Brain microvascular endothelial cell (primary cell): ENCODE results near the gene SSH2.

Source experiments
- DNase-seq: peaks from one replicate; pipeline ENCODE4 v3.0.0-alpha.2; 2020
- H3K27ac ChIP-seq: fragments of 250-450 bp; sonication (Bioruptor Pico); 2 replicates; pipeline ENCODE4 v1.5.1; 2020; ENCODE audit warnings: mild to moderate bottlenecking, moderate library complexity
- H3K27me3 ChIP-seq: fragments of 250-450 bp; sonication (Bioruptor Pico); replicated peaks from 2 replicates; pipeline ENCODE4 v1.5.1; 2020; ENCODE audit warnings: mild to moderate bottlenecking
- H3K36me3 ChIP-seq: fragments of 250-450 bp; sonication (Bioruptor Pico); replicated peaks from 2 replicates; pipeline ENCODE4 v1.5.1; 2020; ENCODE audit warnings: mild to moderate bottlenecking
- H3K4me3 ChIP-seq: 2 replicates; pipeline ENCODE4 v1.5.1; 2011; ENCODE audit warnings: low read depth, mild to moderate bottlenecking, control low read depth, low read length, moderate library complexity
- CTCF ChIP-seq: IDR thresholded peaks from 2 replicates; pipeline ENCODE4 v1.5.1; 2011; ENCODE audit warnings: low read depth, mild to moderate bottlenecking, moderate library complexity, low read length, control low read depth, inconsistent platforms; ENCODE audit errors: missing control alignments
- in situ Hi-C: cut with HindIII; loops from 2 replicates; pipeline ENCODE4 v1.10.0; 2017; ENCODE audit warnings: low sequenced_read_pairs, low pct_ligation_motif_present

Gene SSH2

GRCh38 chr17:29749045-29749825 lies 180.8 kb downstream of the SSH2 start:
- Histone ChIP-seq H3K27me3 (no peaks in the 10 kb centered on the region), H3K27ac (no peak overlapping the region), H3K36me3 (no peaks in the 10 kb centered on the region), H3K4me3 (no peak overlapping the region)
- DNase-seq, result no peak
- TF ChIP-seq CTCF, result no peak
- in situ Hi-C loops, result no loop called here

- H3K27ac ChIP-seq, result no peak overlapping the region
- no peaks in the 10 kb centered on the region for H3K36me3 ChIP-seq
- H3K4me3 ChIP-seq, result no peak overlapping the region
- in situ Hi-C loops, result no loop called here
- TF ChIP-seq CTCF, result no peak
- no peaks in the 10 kb centered on the region for H3K27me3 ChIP-seq
- no peak for DNase-seq
These were observed 181.6 kb downstream of the SSH2 start for GRCh38 chr17:29748400-29748799.

GRCh38 chr17:29747660-29748059 lies 182.4 kb downstream of the SSH2 start:
- Histone ChIP-seq H3K4me3 (no peak overlapping the region), H3K36me3 (no peaks in the 10 kb centered on the region), H3K27me3 (no peaks in the 10 kb centered on the region), H3K27ac (no peak overlapping the region)
- DNase-seq, result no peak
- in situ Hi-C loops, result no loop called here
- TF ChIP-seq CTCF, result no peak

- Histone ChIP-seq H3K36me3 (no peaks in the 10 kb centered on the region), H3K27me3 (no peaks in the 10 kb centered on the region), H3K27ac (no peak overlapping the region), H3K4me3 (no peak overlapping the region)
- in situ Hi-C loops, result no loop called here
- no peak for DNase-seq
- no peak for TF ChIP-seq CTCF
These were observed 183.4 kb downstream of the SSH2 start for GRCh38 chr17:29746669-29747068.

GRCh38 chr17:29744121-29744520 lies 185.9 kb downstream of the SSH2 start:
- H3K4me3 ChIP-seq, result no peak overlapping the region
- H3K27ac ChIP-seq, result peak overlapping the region; percentile 28
- H3K27me3 ChIP-seq, result no peaks in the 10 kb centered on the region
- no peaks in the 10 kb centered on the region for H3K36me3 ChIP-seq
- DNase-seq, result no peak
- in situ Hi-C loops, result no loop called here
- no peak for TF ChIP-seq CTCF

- Histone ChIP-seq H3K36me3 (no peaks in the 10 kb centered on the region), H3K27me3 (no peaks in the 10 kb centered on the region), H3K27ac (no peak overlapping the region), H3K4me3 (no peak overlapping the region)
- TF ChIP-seq CTCF, result no peak
- DNase-seq, result no peak
- in situ Hi-C loops, result no loop called here
These were observed 187.9 kb downstream of the SSH2 start for GRCh38 chr17:29742210-29742513.
